Astrocyte (in vitro differentiated cells and primary cell): Measurements from ENCODE around the gene MTERF4. TPM values are rescaled to one million over a fixed set of nuclear protein-coding genes. Genes with fewer than 3 reads are reported as not detected.

Source experiments
- DNase-seq: peaks from one replicate; pipeline ENCODE4 v3.0.0-alpha.2; 2010; ENCODE audit warnings: low read depth
- FAIRE-seq: peaks from 2 replicates; lab custom pipeline; 2011; peaks lifted over from hg19 to GRCh38; lab: Jason Lieb, UNC
- H2AFZ ChIP-seq: 2 replicates; pipeline ENCODE4 v1.6.0; 2012; ENCODE audit warnings: low read depth, low read length, inconsistent platforms
- H3K27ac ChIP-seq: 2 replicates; pipeline ENCODE4 v1.5.1; 2011; ENCODE audit warnings: low read depth, low read length, inconsistent platforms
- H3K27me3 ChIP-seq: 2 replicates; pipeline ENCODE4 v1.6.0; 2011; ENCODE audit warnings: low read length, inconsistent platforms; ENCODE audit not compliant: insufficient read depth
- H3K36me3 ChIP-seq: 2 replicates; pipeline ENCODE4 v1.5.1; 2011; ENCODE audit warnings: low read length, inconsistent platforms; ENCODE audit not compliant: insufficient read depth
- H3K4me1 ChIP-seq: 2 replicates; pipeline ENCODE4 v1.5.1; 2011; ENCODE audit warnings: low read length, inconsistent platforms; ENCODE audit not compliant: insufficient read depth
- H3K4me2 ChIP-seq: 2 replicates; pipeline ENCODE4 v1.6.0; 2012; ENCODE audit warnings: low read length, inconsistent platforms
- H3K4me3 ChIP-seq: 2 replicates; pipeline ENCODE4 v1.5.1; 2011; ENCODE audit warnings: low read depth, mild to moderate bottlenecking, low read length, inconsistent platforms; ENCODE audit not compliant: insufficient read depth
- H3K79me2 ChIP-seq: 2 replicates; pipeline ENCODE4 v1.6.0; 2012; ENCODE audit warnings: mild to moderate bottlenecking, low read length, inconsistent platforms; ENCODE audit not compliant: insufficient read depth
- H3K9ac ChIP-seq: 2 replicates; pipeline ENCODE4 v1.6.0; 2012; ENCODE audit warnings: mild to moderate bottlenecking, low read length, inconsistent platforms
- H3K9me3 ChIP-seq: 2 replicates; pipeline ENCODE4 v1.5.1; 2012; ENCODE audit warnings: low read depth, mild to moderate bottlenecking, low read length, inconsistent platforms; ENCODE audit not compliant: insufficient read depth
- H4K20me1 ChIP-seq: 2 replicates; pipeline ENCODE4 v1.6.0; 2012; ENCODE audit warnings: low read length, inconsistent platforms; ENCODE audit not compliant: insufficient read depth
- H3K27ac Mint-ChIP-seq: one replicate; pipeline ENCODE4 v1.8.0; 2021; ENCODE audit warnings: mild to moderate bottlenecking, mixed read lengths; ENCODE audit not compliant: unreplicated experiment
- H3K27me3 Mint-ChIP-seq: one replicate; pipeline ENCODE4 v1.8.0; 2021; ENCODE audit warnings: low read depth, mixed read lengths; ENCODE audit not compliant: unreplicated experiment
- H3K36me3 Mint-ChIP-seq: one replicate; pipeline ENCODE4 v1.8.0; 2021; ENCODE audit warnings: low read depth, mixed read lengths; ENCODE audit not compliant: unreplicated experiment
- H3K4me1 Mint-ChIP-seq: one replicate; pipeline ENCODE4 v1.8.0; 2021; ENCODE audit warnings: low read depth, mixed read lengths; ENCODE audit not compliant: unreplicated experiment
- H3K4me3 Mint-ChIP-seq: one replicate; pipeline ENCODE4 v1.8.0; 2021; ENCODE audit warnings: mild to moderate bottlenecking, moderate library complexity, mixed read lengths; ENCODE audit not compliant: unreplicated experiment
- H3K9me3 Mint-ChIP-seq: one replicate; pipeline ENCODE4 v1.8.0; 2021; ENCODE audit warnings: mild to moderate bottlenecking, mixed read lengths; ENCODE audit not compliant: unreplicated experiment
- CTCF ChIP-seq: IDR thresholded peaks from 2 replicates; pipeline ENCODE4 v1.5.1; 2011; ENCODE audit warnings: low read depth, mild to moderate bottlenecking, inconsistent platforms, low read length, moderate library complexity; ENCODE audit not compliant: insufficient read depth
- EZH2 ChIP-seq: IDR thresholded peaks from 2 replicates; pipeline ENCODE4 v1.6.1; 2012; ENCODE audit warnings: mild to moderate bottlenecking, low read length, inconsistent platforms; ENCODE audit not compliant: insufficient read depth
- total RNA-seq: library from RNA; stranded (reverse); gene quantifications from 2 replicates; pipeline ENCODE4 v1.2.1, GENCODE V29; 2021

Gene MTERF4
- total RNA-seq, 1 donor from 2014 or later, result 26.3 TPM

- no peak overlapping the region for H3K27ac Mint-ChIP-seq
- FAIRE-seq (no peak), DNase-seq (no peak)
- H2AFZ ChIP-seq, result no peak overlapping the region
- H3K9me3 ChIP-seq, result no peaks in the 10 kb centered on the region
- peaks cover 4% of the 10 kb centered on the region for H3K4me1 Mint-ChIP-seq
- no peaks in the 10 kb centered on the region for H4K20me1 ChIP-seq
- H3K9me3 Mint-ChIP-seq, result no peaks in the 10 kb centered on the region
- H3K4me1 ChIP-seq, result no peaks in the 10 kb centered on the region
- no peak overlapping the region for H3K4me3 Mint-ChIP-seq
- TF ChIP-seq EZH2 (no peak), CTCF (no peak)
- H3K27me3 Mint-ChIP-seq, result peaks cover 17% of the 10 kb centered on the region
- H3K9ac ChIP-seq, result no peak overlapping the region
- H3K27me3 ChIP-seq, result no peaks in the 10 kb centered on the region
- no peak overlapping the region for H3K4me2 ChIP-seq
- H3K36me3 ChIP-seq, result no peaks in the 10 kb centered on the region
- no peak overlapping the region for H3K27ac ChIP-seq
- peaks cover 5% of the 10 kb centered on the region for H3K36me3 Mint-ChIP-seq
- no peaks in the 10 kb centered on the region for H3K79me2 ChIP-seq
- no peak overlapping the region for H3K4me3 ChIP-seq
Measured at GRCh38 chr2:241141214-241141770, 39.2 kb upstream of the MTERF4 start.

GRCh38 chr2:241140445-241140840 is 38.4 kb upstream of the MTERF4 start:
- Histone ChIP-seq H4K20me1 (no peaks in the 10 kb centered on the region), H3K9me3 (no peaks in the 10 kb centered on the region), H3K9ac (no peak overlapping the region), H3K36me3 (no peaks in the 10 kb centered on the region), H3K27ac (no peak overlapping the region), H2AFZ (no peak overlapping the region), H3K4me3 (no peak overlapping the region), H3K79me2 (no peaks in the 10 kb centered on the region), H3K27me3 (no peaks in the 10 kb centered on the region), H3K4me2 (no peak overlapping the region), H3K4me1 (no peaks in the 10 kb centered on the region)
- Mint-ChIP-seq H3K9me3 (no peaks in the 10 kb centered on the region), H3K27me3 (peaks cover 24% of the 10 kb centered on the region), H3K4me3 (no peak overlapping the region), H3K36me3 (peaks cover 5% of the 10 kb centered on the region), H3K27ac (no peak overlapping the region), H3K4me1 (peaks cover 4% of the 10 kb centered on the region)
- TF ChIP-seq CTCF (no peak), EZH2 (no peak)
- FAIRE-seq (no peak), DNase-seq (no peak)
